Measurements from ENCODE around the gene PPP6R2. TPM values are rescaled to one million over a fixed set of nuclear protein-coding genes. Genes with fewer than 3 reads are reported as not detected.

The PPP6R2 gene
- polyA plus RNA-seq, 2 of the 4 experiments (the other 2 are of a cell fraction) = 9.6 to 14.7 TPM

GRCh38 chr22:50326956-50327710 lies 16.0 kb upstream of the PPP6R2 start, which contains the start of gene DENND6B:
Gene DENND6B, minus strand, starts transcription at chr22:50327012. Its CDS starts 24 bp downstream, at chr22:50326988.
- Histone ChIP-seq H3K4me2 (peak within 1 kb of the TSS; percentile 91), H3K4me1 (peaks cover 17% of the 10 kb centered on the region; the same call in 2 of the 3 replicates), H3K4me3 (peak within 1 kb of the TSS; percentile 92), H3K27ac (peak within 1 kb of the TSS; percentile 97), H3K9me3 (no peaks in the 10 kb centered on the region)
- FAIRE-seq = no peak
- ChIA-PET CTCF (interaction anchor here (0.6 to 9.8 kb wide), 18 partner anchors 9 to 85 kb away, joined by 3 to 74 read pairs (median 10); partner anchors contain the start of genes HDAC10 and PLXNB2), POLR2A (interaction anchor here (0.6 to 1.1 kb wide), 2 partner anchors 19 to 173 kb away, joined by 3 to 5 read pairs; partner anchors contain the start of gene PLXNB2)
- peak; percentile 49 to 71 for DNase-seq (ENCODE audit: low read depth in 1 of 2, low spot score in 1 of 2)
- ATAC-seq = peak; percentile 90 to 93
- peak; percentile 63; the same call in 1 of the 3 replicates for TF ChIP-seq BCL3 (IDR thresholded peaks at IDR 0.05)
- peak; percentile 86 for TF ChIP-seq PHF8 (IDR thresholded peaks at IDR 0.05; ENCODE audit: borderline replicate concordance, low read depth)
- peak; percentile 17 to 82; a peak in 3 of 5 replicates for TF ChIP-seq JUN (IDR thresholded peaks at IDR 0.05)
- TF ChIP-seq HOXB5 (CRISPR knock-in tag; IDR thresholded peaks at IDR 0.05) = peak; percentile 38; the same call in 1 of the 2 replicates
- TF ChIP-seq HES2 (IDR thresholded peaks at IDR 0.05) = no peak
- TF ChIP-seq CTCF (IDR thresholded peaks at IDR 0.05) = peak; percentile 84
- peak; percentile 57 for TF ChIP-seq MAX (IDR thresholded peaks at IDR 0.05)
- TF ChIP-seq, protein P1, sequence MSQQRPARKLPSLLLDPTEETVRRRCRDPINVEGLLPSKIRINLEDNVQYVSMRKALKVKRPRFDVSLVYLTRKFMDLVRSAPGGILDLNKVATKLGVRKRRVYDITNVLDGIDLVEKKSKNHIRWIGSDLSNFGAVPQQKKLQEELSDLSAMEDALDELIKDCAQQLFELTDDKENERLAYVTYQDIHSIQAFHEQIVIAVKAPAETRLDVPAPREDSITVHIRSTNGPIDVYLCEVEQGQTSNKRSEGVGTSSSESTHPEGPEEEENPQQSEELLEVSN (IDR thresholded peaks at IDR 0.05; ENCODE audit: borderline replicate concordance, low read depth) = peak; percentile 62
- TF ChIP-seq SMC3 (IDR thresholded peaks at IDR 0.05) = peak; percentile 75
- no peak for TF ChIP-seq HMGXB4 (CRISPR knock-in tag; IDR thresholded peaks at IDR 0.05; ENCODE audit: borderline replicate concordance)
- peak; percentile 38 for TF ChIP-seq POLR2A (IDR thresholded peaks at IDR 0.05; ENCODE audit: low read length)
- TF ChIP-seq HEYL (CRISPR knock-in tag; IDR thresholded peaks at IDR 0.05) = no peak
- peak in 1 of 2 experiments; percentile 62; a peak in 3 of 5 replicates for TF ChIP-seq RAD21 (conservative IDR thresholded peaks at IDR 0.05 in 1 of 2, IDR thresholded peaks at IDR 0.05 in 1 of 2)
- WGBS (ENCODE audit: missing lambda C conversion rate) = 18% methylated on average over 4 of the region's 105 CpGs

GRCh38 chr22:50327711-50328019 lies 15.5 kb upstream of the PPP6R2 start:
- WGBS (ENCODE audit: missing lambda C conversion rate) = 86% methylated on average over 22 of the region's 22 CpGs
- Histone ChIP-seq H3K9me3 (no peaks in the 10 kb centered on the region), H3K27ac (peak overlapping the region; percentile 97), H3K4me3 (peak overlapping the region; percentile 92), H3K4me1 (peaks cover 17% of the 10 kb centered on the region; the same call in 2 of the 3 replicates), H3K4me2 (peak overlapping the region; percentile 91)
- ChIA-PET POLR2A (no interaction called here), CTCF (interaction anchor here (0.6 to 9.8 kb wide), 16 partner anchors 9 to 170 kb away, joined by 3 to 74 read pairs (median 7); partner anchors contain the start of gene HDAC10)
- DNase-seq (ENCODE audit: low read depth in 1 of 2, low spot score in 1 of 2) (no peak), ATAC-seq (no peak), FAIRE-seq (no peak)
- TF ChIP-seq HOXB5 (CRISPR knock-in tag; IDR thresholded peaks at IDR 0.05) (no peak), MAFK (IDR thresholded peaks at IDR 0.05; ENCODE audit: partially characterized antibody) (no peak), TFCP2L1 (CRISPR knock-in tag; IDR thresholded peaks at IDR 0.05) (no peak), ZFP36 (IDR thresholded peaks at IDR 0.05; ENCODE audit: borderline replicate concordance, partially characterized antibody) (no peak)
- TF ChIP-seq, protein P2, sequence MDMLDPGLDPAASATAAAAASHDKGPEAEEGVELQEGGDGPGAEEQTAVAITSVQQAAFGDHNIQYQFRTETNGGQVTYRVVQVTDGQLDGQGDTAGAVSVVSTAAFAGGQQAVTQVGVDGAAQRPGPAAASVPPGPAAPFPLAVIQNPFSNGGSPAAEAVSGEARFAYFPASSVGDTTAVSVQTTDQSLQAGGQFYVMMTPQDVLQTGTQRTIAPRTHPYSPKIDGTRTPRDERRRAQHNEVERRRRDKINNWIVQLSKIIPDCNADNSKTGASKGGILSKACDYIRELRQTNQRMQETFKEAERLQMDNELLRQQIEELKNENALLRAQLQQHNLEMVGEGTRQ (IDR thresholded peaks at IDR 0.05) = no peak

Measured in A549 (cell line).